Stimulated activated CD4-positive, alpha-beta T cell treated with anti-CD3 and anti-CD28 coated beads, Interleukin-12 subunit alpha, Interleukin-12 subunit beta, amount 100 ng/mL, for 24 hours (primary cell): ENCODE data around the gene PKNOX2.

Experiments used
- DNase-seq, 2 experiments: peaks; one replicate each; pipeline ENCODE4 v3.0.0-alpha.2; 2020; ENCODE audit warnings: low read depth in 2 of 2

Gene PKNOX2

DNA sequence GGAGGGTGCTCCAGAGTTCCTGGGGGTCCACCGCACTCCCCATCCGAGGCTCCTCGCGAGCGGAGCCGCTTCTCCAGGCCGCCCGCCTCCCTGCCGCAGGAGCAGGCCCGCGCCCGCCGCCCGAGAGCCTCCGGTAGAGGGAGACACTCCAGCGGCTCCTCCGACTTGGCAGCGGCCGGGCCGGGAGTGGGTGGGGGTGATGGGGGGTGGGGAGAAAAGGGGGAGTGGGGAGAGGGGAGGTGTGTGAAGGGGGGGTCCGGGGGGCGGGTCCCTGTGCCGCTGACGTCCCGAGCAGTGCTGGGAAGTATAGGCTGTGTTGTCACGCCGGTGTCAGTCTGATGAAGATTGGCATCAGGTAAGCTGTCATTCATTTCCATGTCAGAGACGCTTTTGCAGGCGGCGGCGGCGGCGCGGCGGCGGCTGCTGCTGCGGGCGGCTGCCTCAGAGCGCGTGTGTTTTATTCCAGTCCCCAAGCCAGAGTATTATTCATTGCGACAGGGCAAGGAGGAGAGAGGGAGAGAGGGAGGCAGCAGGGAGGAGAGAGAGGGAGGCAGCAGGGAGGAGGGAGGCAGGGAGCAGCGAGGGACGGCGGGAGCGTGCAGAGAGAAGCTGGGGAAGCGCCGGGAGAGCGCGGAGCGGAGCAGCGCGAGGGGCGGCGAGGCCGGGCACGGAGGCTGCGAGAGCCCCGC lies at the start of gene PKNOX2:
TSS of gene PKNOX2 (plus strand) at position 330 of the 689 bp plus-strand sequence. CDS start 186,555 bp downstream, outside the sequence.
- DNase-seq: peak; percentile 47 to 68

GRCh38 chr11:125117429-125117828 lies 47.1 kb upstream of the PKNOX2 start:
- no peak for DNase-seq

DNA sequence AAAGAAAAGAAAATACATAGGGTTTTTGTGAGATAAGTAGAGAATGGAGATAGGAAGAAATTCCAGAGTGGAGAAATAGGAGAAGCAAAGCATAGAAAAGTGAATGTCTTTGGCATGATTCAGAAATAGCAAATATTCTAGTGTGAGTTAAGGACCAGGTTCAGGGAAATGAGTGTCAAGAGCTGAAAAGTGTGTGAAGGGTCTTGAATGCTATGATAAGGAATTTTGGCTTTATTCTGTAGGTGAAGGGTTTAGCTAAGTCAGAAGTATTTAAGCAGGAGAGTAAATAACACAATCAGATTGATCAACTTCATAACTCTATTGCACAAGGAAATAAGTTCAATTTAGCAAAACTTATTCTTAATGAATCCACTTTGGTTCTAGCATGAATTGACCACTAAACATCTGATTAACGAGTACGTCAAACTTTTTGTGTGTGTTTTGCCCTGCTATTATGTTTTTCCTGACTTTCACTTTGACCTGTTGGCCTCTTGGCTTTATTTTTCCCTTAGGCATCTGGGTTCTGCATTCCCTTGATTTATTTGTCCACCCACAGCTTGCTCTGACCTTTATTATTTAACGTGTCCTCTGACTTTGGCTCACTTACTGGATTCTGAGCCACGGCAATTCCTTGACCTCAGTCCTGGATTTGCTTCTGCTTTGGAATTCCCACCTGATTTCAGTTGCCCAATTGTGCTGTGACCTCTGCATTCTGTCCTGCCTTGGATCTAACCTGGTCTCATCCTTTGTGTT lies 41.2 kb upstream of the PKNOX2 start:
- no peak for DNase-seq

- DNase-seq: peak in 1 of 2 experiments; percentile 39
Measured at GRCh38 chr11:125123947-125124617, 40.5 kb upstream of the PKNOX2 start.

DNA sequence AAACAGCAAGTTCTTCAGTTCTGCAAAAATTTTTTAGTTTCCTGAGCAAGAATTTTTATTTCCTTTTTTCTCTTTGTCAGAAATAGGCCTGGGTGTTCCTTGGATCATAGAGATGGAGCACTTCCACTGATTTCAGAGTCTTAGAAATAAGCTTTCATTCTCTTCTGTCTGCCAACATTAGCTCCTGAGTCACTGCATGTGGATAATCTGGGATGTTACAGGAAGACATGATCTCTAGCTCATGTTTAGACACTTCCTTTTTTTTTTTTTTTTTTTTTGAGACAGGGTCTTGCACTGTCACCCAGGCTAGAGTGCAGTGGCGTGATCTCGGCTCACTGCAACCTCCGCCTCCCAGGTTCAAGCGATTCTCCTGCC lies 39.9 kb upstream of the PKNOX2 start:
- DNase-seq: no peak

- DNase-seq: no peak
Measured at GRCh38 chr11:125128450-125128849, 36.1 kb upstream of the PKNOX2 start.

DNA sequence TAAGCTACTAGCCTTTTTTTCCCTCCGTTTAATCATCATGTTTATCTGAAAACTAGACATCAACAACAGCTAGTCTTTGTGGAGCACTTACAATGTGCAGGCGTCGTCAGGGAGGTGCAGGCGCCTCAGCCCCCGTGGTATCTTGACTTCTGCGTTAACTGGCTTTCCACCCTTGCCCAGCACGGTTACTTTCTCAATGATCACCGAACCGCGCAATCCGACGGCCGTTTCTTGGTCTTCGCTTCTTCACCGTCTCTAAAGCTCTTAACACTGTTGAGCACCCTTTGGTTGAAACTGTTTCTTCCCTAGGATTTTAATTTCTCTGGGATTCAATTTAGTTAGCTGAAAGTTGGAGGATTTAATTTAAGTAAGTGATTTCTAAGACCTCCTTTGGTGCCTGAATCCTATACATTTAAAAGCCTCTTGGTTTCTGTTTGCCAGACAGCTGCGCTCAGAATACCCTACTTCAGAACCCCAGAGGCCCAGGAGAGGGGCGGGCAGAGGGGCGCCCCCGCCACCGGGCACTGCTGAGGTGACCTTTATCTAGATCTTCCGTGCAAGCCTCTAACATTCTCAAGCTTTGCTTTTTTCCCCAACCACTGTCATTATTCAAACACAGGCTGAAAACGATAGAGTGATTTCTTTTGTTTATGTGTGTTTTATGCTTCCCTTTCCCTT lies 35.1 kb upstream of the PKNOX2 start:
- no peak for DNase-seq

DNA sequence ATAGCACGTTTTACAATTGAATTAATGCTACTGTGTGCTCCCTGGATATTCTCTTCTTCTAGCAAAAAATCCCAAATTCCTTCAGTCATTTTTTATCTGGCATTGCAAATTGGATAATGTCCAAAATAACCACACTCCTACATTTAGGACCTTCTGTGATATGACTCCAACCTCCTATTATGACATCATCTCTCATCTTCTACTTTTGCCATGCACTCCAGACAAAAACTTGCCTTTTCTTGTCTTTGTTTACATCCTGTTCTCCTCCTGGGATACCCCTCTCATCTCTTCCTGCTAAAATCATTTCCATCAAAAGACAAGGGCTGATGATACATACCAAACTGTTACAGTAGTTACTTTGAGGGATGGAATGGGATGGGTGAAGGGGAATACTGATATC lies 32.5 kb upstream of the PKNOX2 start:
- no peak for DNase-seq

GRCh38 chr11:125132596-125132995 lies 32.0 kb upstream of the PKNOX2 start:
- no peak for DNase-seq

GRCh38 chr11:125136001-125136400 lies 28.6 kb upstream of the PKNOX2 start:
- DNase-seq: no peak

DNA sequence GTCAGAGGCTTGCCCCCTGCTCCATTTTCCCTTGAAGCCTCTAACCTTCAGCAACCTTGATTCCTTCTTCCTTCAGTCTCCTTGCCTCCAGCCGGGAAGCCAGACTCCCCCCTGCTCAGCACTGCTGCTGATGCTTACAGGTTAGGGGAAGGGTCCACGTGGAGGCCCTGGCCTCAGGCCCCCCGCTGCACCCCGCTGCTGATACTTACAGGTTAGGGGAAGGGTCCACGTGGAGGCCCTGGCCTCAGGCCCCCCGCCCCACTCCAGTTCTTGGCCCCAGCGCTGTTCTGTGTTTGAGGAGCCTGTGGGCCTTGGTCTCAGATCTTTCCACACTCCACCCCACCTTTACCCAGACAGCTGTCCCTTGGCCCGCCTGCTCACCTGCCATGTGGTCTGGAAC lies 25.6 kb upstream of the PKNOX2 start:
- DNase-seq: no peak

DNA sequence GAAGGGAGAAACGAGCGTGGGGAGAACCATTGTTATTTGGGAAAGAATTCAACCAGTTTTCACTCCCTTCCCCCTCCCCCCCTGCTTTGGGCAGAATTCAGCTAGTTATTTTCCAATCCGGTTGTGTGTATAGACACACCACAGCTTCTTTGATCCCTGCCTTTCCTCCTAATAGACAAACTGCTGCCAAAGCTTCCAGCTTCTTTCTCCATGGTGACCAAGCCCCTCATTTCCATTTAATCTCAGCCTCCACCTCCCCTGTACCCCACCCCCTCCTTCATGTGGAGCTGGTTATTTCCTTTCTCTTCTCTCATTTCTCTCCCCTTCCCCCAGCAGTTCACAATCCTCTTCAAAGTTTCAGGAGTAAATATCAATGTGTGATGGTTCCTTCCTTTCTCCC lies 24.8 kb upstream of the PKNOX2 start:
- no peak for DNase-seq

- DNase-seq: no peak
Measured at GRCh38 chr11:125140233-125140632, 24.3 kb upstream of the PKNOX2 start.

- DNase-seq: no peak
Measured at GRCh38 chr11:125141178-125141577, 23.4 kb upstream of the PKNOX2 start.

GRCh38 chr11:125141686-125142535 lies 22.6 kb upstream of the PKNOX2 start:
- DNase-seq: peak in 1 of 2 experiments; percentile 57

GRCh38 chr11:125146232-125146631 lies 18.3 kb upstream of the PKNOX2 start:
- DNase-seq: no peak

DNA sequence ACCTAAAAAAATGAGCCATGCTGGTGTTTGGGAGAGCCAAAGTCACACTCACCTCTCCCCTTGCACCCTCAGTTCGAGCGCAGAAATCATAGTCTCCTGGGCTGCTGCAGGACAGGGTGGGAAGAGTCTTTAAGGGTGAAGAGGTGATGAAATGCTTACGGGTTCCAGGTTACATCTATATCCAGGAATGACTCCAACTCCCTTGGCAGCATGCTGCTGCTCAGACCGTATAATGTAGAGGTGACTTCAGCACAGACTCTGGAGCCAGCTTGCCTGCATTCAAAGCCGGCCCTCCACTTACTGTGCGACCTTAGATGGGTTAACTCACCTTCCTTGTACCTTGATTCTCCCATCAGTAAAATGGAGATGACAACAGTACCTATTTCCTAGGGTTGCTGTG lies 17.3 kb upstream of the PKNOX2 start:
- DNase-seq: no peak

- no peak for DNase-seq
Measured at GRCh38 chr11:125148011-125148410, 16.5 kb upstream of the PKNOX2 start.

DNA sequence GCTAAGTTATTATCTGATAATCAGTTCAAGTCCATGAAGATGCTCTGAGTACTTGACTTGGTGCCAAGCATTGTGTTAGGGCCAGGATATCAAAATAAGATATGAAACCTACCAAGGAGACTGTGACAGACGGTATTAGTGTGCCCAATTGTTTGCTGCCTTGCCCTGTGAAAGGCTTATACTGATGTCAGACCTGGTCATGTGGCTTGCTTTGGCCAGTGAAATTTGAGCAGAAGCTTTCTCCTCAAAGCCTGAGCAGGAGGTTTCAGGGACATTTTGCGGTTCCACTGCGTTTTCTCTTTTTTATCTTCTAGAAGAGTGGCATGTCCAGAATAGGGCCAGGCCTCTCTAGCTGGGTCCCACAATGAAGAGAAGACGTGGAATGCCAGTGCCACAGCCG lies 15.8 kb upstream of the PKNOX2 start:
- DNase-seq: no peak

DNA sequence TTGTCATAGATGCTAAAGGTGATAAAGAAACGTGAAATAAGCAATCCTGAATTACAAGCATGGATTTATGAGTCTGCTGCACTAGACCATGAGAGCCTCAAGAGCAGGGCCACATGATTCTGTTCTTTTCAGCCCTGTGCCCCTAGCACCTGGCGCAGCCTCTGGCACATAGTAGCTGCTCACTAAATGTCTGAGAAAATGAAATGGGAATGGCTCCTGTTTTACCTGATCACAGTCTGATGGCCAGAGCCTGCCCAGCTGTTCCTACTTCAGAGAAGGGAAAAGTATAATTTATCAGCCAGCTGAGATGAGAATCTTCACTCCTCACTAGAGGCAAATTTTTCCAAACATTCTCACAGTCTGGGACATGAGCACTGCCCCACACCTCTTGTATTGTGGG lies 10.7 kb upstream of the PKNOX2 start:
- DNase-seq: no peak

DNA sequence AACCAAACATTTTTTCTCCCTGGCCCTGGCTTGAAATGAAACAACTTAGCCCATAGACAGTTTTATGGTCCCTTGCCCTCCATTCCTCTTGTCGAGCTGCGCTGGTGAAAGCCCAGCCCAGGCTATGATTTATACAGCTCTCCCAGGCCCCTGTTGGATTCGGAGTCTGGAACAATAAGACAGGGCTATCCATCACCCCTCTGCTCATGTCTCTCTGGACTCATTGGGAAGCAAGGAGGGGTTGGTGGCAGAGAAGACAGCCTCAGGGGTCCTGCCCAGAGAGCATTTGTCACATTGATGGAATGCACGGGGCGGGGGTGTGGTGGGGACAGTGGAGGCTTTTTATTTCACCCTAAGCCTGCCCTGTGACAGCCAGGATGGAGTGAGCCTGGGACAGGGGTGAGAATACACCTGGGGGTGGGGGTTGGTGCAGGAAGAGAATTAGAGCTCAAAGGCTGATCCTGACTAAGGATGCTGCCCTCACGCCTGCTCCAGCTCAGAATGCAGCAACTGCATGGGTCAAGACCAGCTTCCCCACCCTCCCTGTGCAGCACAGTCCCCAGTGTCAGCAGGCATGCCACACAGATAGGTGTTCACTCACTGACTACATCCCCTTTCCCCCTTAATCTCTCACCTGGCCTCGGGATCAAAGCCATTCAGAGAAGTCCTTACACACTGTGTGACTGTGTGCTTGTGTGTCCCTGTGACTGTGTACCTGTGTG lies 10.0 kb upstream of the PKNOX2 start:
- no peak for DNase-seq
